ENCODE data around the gene HJURP.

Gene HJURP

DNA sequence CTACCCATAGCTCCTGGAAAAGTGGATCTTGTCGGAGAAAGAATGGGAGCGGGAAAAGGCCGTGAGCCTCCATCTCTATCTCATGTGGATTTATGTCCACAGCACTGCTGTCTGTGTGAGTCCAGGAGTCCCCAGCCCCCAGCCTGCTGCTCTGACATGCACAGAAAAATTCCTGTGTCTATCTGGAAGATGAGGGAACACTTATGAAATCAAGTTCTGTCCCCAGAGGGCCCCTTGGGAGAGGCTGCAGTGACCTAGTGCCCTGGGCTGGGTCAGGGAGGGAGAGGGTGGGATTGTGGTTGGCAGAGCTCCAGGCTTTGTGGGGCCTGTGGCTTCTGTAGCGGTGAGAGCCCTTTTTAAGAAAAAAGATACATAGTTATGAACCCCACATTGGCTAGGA, 37.6 kb downstream of the HJURP start:
- DNase-seq (ENCODE audit: low read depth, low spot score), result no peak
- no peak overlapping the region for H3K27ac ChIP-seq

DNA sequence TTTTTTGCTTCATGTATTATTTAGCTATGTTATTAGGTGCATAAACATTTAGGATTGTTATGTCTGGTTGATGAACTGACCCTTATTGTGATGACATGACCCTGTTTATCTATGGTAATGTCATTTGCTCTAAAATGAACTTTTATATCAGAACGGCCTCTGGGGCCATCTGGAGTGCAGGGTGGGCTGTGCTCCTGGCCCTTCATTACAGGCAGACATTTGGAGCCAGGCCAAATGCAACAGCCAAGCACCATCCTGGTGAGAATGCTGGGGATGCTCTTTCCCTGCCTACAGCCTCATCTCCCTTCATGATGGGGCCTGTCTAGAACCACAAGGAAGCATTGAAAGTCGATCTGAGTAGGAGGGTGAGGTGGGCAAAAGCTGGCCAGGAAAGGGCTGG, 38.0 kb downstream of the HJURP start:
- no peak overlapping the region for H3K27ac ChIP-seq
- no peak for DNase-seq (ENCODE audit: low read depth, low spot score)

DNA sequence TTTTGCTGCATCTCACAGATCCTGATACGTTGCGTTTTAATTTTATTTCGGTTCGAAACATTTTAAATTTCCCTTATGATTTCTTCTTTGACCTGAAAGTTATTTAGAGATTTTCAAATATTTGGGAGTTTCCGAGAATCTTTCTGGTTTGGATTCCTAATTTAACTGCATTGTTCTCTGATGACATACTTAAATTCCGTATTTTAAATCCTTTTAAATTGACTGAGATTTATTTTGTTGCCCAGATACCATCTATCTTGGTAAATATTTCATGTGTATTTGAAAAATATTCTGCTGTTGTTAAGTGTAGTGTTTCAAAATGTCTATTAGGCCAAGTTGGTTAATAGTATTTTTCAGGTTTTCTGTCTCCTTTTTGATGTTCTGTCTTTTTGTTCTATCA, 38.5 kb downstream of the HJURP start:
- DNase-seq (ENCODE audit: low read depth, low spot score), result no peak
- H3K27ac ChIP-seq, result no peak overlapping the region

DNA sequence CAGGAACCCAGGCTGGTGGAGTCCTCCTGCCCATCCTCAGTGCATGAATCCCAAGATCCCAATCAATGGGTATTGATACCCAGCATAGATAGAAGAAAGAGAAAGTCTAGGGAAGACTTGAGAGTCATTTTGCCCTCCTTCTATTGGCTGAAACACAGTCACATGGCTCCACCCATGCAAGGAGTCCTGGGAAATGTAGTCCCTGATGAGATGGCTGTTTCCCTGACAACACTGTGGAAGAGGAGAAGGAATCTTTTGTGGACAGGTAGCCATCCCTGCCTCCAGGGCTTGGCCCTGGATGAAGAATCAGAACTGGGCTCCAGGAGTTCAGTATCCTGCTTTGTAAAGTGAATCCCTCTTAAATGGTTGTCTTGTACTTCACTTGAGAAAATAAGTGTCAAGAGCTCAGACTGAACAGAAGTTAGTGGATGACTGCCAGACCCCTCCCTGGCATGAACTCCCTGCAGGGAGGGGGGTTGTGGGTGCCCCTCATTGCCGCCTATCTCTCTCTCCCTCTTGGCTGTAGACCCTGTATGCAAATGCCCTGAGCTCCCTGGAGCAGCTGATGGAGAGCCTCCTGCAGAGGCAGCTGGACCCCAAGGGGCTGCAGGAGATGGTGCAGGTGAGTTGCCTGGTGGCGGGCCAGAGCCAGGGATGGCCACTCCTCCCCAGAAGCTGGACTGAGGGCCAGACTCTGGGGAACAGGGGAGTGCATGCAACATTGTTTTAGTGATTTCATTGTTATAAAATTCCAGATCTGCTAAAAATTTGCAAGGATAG, 40.1 kb downstream of the HJURP start:
- no peak overlapping the region for H3K27ac ChIP-seq
- DNase-seq (ENCODE audit: low read depth, low spot score), result no peak

GRCh38 chr2:233813236-233814055, 40.9 kb downstream of the HJURP start:
- no peak for DNase-seq (ENCODE audit: low read depth, low spot score)
- H3K27ac ChIP-seq, result no peak overlapping the region

GRCh38 chr2:233811732-233812131, 42.6 kb downstream of the HJURP start:
- no peak overlapping the region for H3K27ac ChIP-seq
- DNase-seq (ENCODE audit: low read depth, low spot score), result no peak

GRCh38 chr2:233811087-233811486, 43.2 kb downstream of the HJURP start:
- no peak overlapping the region for H3K27ac ChIP-seq
- no peak for DNase-seq (ENCODE audit: low read depth, low spot score)

GRCh38 chr2:233810385-233810784, 44.0 kb downstream of the HJURP start:
- DNase-seq (ENCODE audit: low read depth, low spot score), result no peak
- no peak overlapping the region for H3K27ac ChIP-seq

DNA sequence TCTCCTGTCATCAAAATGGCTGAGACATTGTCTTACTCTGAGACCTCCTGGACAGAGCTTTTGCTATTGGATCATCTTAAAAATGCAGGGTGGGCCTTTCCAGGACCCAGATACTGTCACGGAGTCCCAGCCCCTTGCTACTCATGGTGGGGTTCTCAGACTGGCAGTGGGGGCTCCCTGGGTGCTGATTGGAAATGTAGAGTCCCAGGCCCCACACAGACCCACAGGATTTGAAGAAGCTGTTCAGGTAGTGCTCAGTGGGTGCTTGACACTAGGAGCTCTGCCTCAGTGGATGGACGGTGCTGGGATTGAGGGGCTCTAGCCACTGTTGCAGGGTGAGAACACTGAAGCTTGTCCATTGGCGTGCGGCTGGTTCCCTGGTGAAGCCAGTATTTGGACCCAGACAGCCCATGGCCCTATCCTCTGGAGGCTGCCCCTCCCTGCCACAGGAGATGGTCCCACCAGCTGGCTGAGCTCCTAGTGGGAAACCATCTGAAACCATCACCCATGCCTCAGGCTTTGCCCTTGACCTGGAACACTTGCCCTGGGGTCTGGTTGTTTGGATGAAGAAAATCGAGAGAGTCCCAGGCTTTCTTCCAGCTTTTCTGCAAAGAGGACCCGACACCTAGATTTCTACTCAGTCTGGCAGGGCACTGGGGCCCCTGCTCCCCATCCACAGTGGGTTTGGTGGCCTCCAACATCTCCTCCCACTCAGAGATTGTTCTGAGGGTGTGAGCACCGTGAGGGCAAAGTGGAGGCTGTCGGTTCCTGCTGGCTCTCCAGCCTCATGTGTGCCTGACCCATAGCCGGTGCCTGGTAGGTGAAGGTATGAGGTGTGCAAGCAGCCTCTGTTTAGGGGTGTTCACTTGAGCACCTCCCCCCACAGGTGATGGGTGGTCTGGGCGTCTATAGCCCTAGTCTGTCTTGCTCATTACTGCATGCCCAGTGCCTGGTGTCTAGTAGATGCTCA, 46.1 kb downstream of the HJURP start:
- no peak overlapping the region for H3K27ac ChIP-seq
- no peak for DNase-seq (ENCODE audit: low read depth, low spot score)

DNA sequence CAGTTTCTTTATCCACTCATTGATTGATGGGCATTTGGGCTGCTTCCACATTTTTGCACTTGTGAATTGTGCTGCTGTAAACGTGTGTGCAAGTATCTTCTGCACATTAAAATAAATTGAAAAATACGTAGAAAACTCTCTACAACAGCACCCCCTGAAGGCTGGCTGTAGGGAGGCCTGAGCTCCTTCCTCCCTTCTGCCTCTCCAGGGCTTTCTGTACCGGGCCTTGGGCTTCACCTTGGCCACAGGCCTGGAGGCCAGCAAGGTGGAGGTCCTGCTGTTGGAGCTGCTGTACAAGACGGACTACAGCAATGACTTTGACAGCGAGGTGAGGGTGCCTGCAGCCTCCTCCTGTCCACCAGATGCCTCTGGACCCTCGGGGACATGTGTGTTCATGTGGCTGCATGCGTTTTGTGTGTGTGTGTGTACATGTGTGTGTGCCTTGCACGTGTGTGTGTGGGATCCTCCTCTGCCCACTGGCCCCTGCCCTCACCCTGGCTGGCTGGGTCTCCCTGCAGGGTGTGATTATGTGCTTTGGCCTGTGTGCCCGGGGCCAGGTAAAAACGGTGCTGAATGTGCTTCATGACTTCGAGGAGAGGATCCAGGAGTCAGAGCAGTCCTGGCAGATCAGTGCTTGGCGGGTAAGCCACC, 47.0 kb downstream of the HJURP start:
- no peak for DNase-seq (ENCODE audit: low read depth, low spot score)

DNA sequence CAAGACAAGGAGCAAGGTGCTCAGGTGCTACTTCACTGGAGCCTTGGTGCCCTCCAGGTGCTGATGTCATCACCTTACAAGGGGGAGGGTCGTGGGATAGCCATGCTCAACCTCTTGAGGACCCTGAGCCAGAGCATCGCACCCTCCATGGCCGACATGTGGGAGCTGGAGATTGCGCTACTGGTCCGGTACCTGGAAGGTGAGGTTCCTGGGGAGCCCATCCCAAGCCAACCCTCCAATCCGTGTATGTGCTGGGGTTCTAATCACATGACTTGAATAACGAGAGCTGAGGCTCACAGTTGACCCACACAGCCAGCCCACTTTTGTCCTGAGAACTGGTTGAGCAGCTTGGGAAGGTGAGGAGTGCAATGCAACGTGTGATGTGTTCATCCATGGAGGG, 50.3 kb downstream of the HJURP start:
- H3K27ac ChIP-seq, result no peak overlapping the region
- no peak for DNase-seq (ENCODE audit: low read depth, low spot score)

More for the DNA sequence above, 47.0 kb downstream of the HJURP start:
- H3K27ac ChIP-seq, result no peak overlapping the region

DNA sequence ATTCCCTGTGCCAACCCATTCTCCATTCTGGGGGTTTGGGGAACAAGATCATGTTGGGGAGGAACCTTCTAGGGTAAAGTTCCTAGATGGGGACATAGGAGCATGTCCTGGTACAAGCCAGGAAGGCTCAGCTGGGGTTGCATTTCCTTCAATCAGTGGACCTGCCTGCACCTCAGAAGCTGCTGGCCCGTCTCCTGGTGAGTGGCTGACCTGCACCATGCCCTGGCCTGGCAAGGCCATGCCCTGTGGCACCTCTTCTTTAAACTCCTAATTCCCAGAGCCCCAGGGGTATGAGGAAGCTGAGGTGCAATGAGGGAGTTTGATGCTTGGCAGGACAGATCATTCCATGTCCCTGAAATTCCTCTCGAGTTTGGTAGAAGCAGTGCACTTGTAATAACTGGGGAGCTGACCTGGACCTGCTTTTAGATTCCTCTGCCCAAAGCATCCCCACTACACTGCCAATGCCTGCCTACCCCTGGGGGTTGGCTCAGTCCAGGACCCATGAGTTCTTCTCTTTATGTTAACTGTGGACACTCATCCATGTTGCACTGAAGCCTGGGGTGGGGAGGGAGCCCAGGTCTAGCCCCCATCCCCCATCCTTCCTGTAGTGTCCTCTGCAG, 50.9 kb downstream of the HJURP start:
- no peak overlapping the region for H3K27ac ChIP-seq
- no peak for DNase-seq (ENCODE audit: low read depth, low spot score)

DNA sequence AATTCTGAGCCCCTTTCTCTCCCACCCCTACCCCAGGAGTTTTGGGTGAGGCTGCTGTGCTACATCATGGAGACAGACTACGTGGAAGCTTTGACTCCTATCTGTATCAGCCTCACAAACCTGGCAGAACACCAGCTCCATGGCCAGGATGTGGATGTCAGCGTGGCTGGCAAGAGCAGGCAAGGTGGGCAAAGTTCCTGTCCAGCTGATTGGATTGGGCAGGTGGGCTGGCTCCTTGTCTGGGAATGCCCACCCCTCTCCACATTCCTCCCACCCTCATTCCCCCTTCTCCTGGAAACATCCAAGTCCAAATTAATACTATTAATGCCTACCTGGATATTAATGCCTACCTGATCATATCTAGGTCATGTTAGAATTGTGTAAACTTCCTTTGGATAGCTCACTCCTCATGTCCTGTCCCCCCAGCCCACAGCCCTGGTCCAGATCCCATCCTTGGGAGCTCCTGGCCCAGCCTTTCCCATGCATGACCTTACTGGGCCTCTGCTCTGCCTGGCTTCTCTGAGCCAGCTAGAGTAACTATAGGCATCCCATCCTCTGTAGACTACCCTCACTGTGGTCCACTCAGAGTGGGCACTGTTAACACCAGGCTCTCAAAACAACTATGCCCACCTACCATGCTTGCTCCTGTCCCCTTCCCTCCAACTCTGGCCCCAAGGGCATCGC, 52.1 kb downstream of the HJURP start:
- H3K27ac ChIP-seq, result no peak overlapping the region
- no peak for DNase-seq (ENCODE audit: low read depth, low spot score)

- DNase-seq (ENCODE audit: low read depth, low spot score), result no peak
Measured at GRCh38 chr2:233801357-233802131, 52.8 kb downstream of the HJURP start.

DNA sequence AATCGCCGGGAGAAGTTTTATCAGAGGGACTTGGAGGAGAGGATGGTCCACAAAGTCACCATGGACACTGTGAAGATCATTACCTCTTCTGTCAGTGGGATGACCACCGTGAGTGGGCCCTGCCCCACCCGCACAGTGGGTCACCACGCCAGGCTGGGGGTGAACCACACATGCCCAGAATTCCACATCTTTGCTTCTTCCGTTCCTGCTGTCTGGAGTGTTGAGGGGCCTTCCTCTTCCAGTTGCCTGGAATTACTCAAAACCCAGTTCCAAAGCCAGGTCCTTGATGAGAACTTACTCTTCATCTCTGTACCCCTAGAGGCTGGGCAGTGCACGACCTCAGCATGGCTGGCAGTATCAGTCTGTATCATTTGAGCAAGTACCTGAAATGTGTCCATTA, 54.1 kb downstream of the HJURP start:
- DNase-seq (ENCODE audit: low read depth, low spot score), result no peak
- H3K27ac ChIP-seq, result no peak overlapping the region

More at GRCh38 chr2:233801357-233802131, 52.8 kb downstream of the HJURP start:
- H3K27ac ChIP-seq, result no peak overlapping the region

- H3K27ac ChIP-seq, result no peak overlapping the region
- DNase-seq (ENCODE audit: low read depth, low spot score), result no peak
Measured at GRCh38 chr2:233799716-233800115, 54.6 kb downstream of the HJURP start.

- no peak for DNase-seq (ENCODE audit: low read depth, low spot score)
- no peak overlapping the region for H3K27ac ChIP-seq
Measured at GRCh38 chr2:233799087-233799665, 55.2 kb downstream of the HJURP start.

Data from epithelial cell of prostate (primary cell).